Measurements from ENCODE around the gene MRGPRX3. TPM values are rescaled to one million over a fixed set of nuclear protein-coding genes. Genes with fewer than 3 reads are reported as not detected.

Gene MRGPRX3
- total and polyA plus RNA-seq, 2 of the 8 experiments (the other 6 are each of a cell fraction or from before 2014, with no cell fraction given) = not detected

DNA sequence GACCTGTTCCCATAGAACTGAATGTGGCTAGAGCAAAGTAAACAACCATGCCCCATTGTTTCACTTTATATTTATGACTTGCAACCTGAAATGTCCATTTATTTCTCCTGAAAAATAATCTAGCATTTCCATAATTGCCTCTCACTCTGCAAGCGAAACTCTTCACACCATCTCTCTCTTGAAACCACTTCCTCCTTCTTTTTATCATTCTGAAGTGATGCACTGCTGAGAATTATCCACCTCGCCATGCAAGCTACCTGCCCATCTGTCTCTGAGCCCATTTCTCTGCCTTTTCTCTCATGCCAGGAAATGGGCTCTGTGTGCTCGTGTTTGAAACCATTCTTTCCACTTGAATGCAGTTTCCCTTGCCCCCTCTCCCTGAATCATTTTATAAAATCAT, 13.5 kb downstream of the MRGPRX3 start:
- no peak overlapping the region for H4K5ac ChIP-seq (ENCODE audit: insufficient read length, low read depth, low read length)
- WGBS, 2 experiments (ENCODE audit: extremely low coverage in 1 of 2, insufficient coverage in 1 of 2, insufficient read length in 1 of 2, insufficient replicate concordance in 2 of 2, low coverage in 1 of 2, low lambda C conversion rate in 2 of 2, missing lambda C conversion rate in 1 of 2) = 81% methylated on average over 3 of the region's 3 CpGs; no CpG with 5 or more reads in 1 of the 2 experiments
- H3K36me3 ChIP-seq (ENCODE audit: control insufficient read depth in 2 of 4, insufficient read depth in 4 of 4, low read length in 3 of 4) = no peaks in the 10 kb centered on the region
- no peaks in the 10 kb centered on the region for H3K23me2 ChIP-seq (ENCODE audit: low read depth, low read length)
- H2BK120ac ChIP-seq (replicated peaks; ENCODE audit: low read depth, low read length) = no peak overlapping the region
- no peak overlapping the region for H3K56ac ChIP-seq (replicated peaks; ENCODE audit: insufficient read length, low read depth, low read length)
- H3K4me3 ChIP-seq (ENCODE audit: extremely low read depth in 1 of 4, insufficient read depth in 2 of 4, low read depth in 3 of 4, low read length in 4 of 4) = no peak overlapping the region
- H2BK12ac ChIP-seq (ENCODE audit: low read depth, low read length) = no peak overlapping the region
- no peaks in the 10 kb centered on the region for H3K9me3 ChIP-seq (ENCODE audit: insufficient read depth in 2 of 2, low read depth in 1 of 2, low read length in 1 of 2)
- H2BK15ac ChIP-seq (ENCODE audit: low read length) = no peak overlapping the region
- no peak overlapping the region for H2AFZ ChIP-seq (ENCODE audit: low read length)
- peaks cover 0 to 2% (median 0%) of the 10 kb centered on the region in 4 experiments; a peak in 2 of 7 replicates for H3K4me1 ChIP-seq (replicated peaks in 1 of 4; ENCODE audit: control insufficient read depth in 3 of 4, insufficient read depth in 4 of 4, low read length in 3 of 4)
- H2BK5ac ChIP-seq (ENCODE audit: low read depth, low read length) = no peak overlapping the region
- POLR2A ChIA-PET (ENCODE audit: partially characterized antibody) = no interaction called here
- no peak for DNase-seq (ENCODE audit: low read depth in 1 of 2, low spot score in 2 of 2)
- no peak overlapping the region for H3K23ac ChIP-seq (ENCODE audit: insufficient read length)
- H3K9ac ChIP-seq (replicated peaks in 1 of 4; ENCODE audit: extremely low read depth in 1 of 4, low read depth in 3 of 4, low read length in 3 of 4) = no peak overlapping the region
- CTCF ChIA-PET (ENCODE audit: partially characterized antibody) = interaction anchor here (0.7 to 3.8 kb wide), 12 partner anchors 9 to 229 kb away, joined by 3 to 26 read pairs (median 4); no protein-coding TSS in a partner anchor
- no peak overlapping the region for H3K14ac ChIP-seq (ENCODE audit: insufficient read length)
- H3K27ac ChIP-seq (ENCODE audit: low read depth, low read length) = no peak overlapping the region
- H3K79me1 ChIP-seq (ENCODE audit: low read depth, low read length) = no peaks in the 10 kb centered on the region
- H2BK20ac ChIP-seq (ENCODE audit: low read length) = no peak overlapping the region
- no peak overlapping the region for H3K4ac ChIP-seq (replicated peaks; ENCODE audit: insufficient read length, low read depth, low read length)
- H3K27me3 ChIP-seq (replicated peaks in 1 of 4; ENCODE audit: control insufficient read depth in 3 of 4, extremely low read depth in 1 of 4, insufficient read depth in 3 of 4, low read length in 3 of 4) = no peaks in the 10 kb centered on the region
- H3K4me2 ChIP-seq (ENCODE audit: insufficient read depth in 1 of 2, low read depth in 2 of 2, low read length in 2 of 2) = no peak overlapping the region
- H4K91ac ChIP-seq (replicated peaks; ENCODE audit: insufficient read length, low read length) = no peak overlapping the region
- no peak overlapping the region for H4K8ac ChIP-seq (ENCODE audit: extremely low read depth, insufficient read depth, low read length)
- no peak overlapping the region for H3K18ac ChIP-seq (ENCODE audit: extremely low read depth, low read length)
- no peaks in the 10 kb centered on the region for H3K79me2 ChIP-seq (ENCODE audit: control insufficient read depth in 1 of 2, insufficient read depth in 2 of 2, low read length in 2 of 2)
- no peaks in the 10 kb centered on the region for H4K20me1 ChIP-seq (replicated peaks in 1 of 2; ENCODE audit: control insufficient read depth in 1 of 2, insufficient read depth in 2 of 2, low read length in 2 of 2)
- no peak overlapping the region for H2AK5ac ChIP-seq (ENCODE audit: low read depth, low read length)
- FAIRE-seq = no peak
- TF ChIP-seq SUZ12 (IDR thresholded peaks at IDR 0.05; ENCODE audit: low read length) = no peak
- no peak for TF ChIP-seq HDAC2 (IDR thresholded peaks at IDR 0.05; ENCODE audit: borderline replicate concordance in 1 of 2, low read depth in 2 of 2, low read length in 2 of 2)
